Measurements from ENCODE around the gene PTK7. TPM values are rescaled to one million over a fixed set of nuclear protein-coding genes. Genes with fewer than 3 reads are reported as not detected.

PTK7 gene
- total RNA-seq, 2 experiments from 2014 or later: 13.0 to 18.5 TPM

- Histone ChIP-seq H3K36me3 (ENCODE audit: insufficient read depth, low read length) (peaks cover 20% of the 10 kb centered on the region; the same call in 1 of the 2 replicates), H2AFZ (ENCODE audit: low read length) (no peak overlapping the region), H3K9me3 (ENCODE audit: low read length) (no peaks in the 10 kb centered on the region), H3K9me2 (ENCODE audit: insufficient read depth, low read length) (no peaks in the 10 kb centered on the region), H3K79me2 (ENCODE audit: insufficient read depth, low read depth, low read length) (no peaks in the 10 kb centered on the region), H3K4me2 (ENCODE audit: low read length) (no peak overlapping the region), H3K4me1 (ENCODE audit: insufficient read depth, low read length, poor library complexity, severe bottlenecking) (no peaks in the 10 kb centered on the region), H3K27ac (ENCODE audit: low read depth, low read length, poor library complexity, severe bottlenecking) (no peak overlapping the region), H4K20me1 (ENCODE audit: insufficient read depth, low read length) (no peaks in the 10 kb centered on the region), H3K4me3 (ENCODE audit: low read depth, low read length, poor library complexity, severe bottlenecking) (no peak overlapping the region)
- intact Hi-C loops (cut with micrococcal nuclease; ENCODE audit: unreplicated experiment): no loop called here
- DNase-seq (ENCODE audit: low spot score): no peak
- ChIA-PET POLR2A (no interaction called here), CTCF (ENCODE audit: unreplicated experiment) (no interaction called here)
- TF ChIP-seq CTCF (conservative IDR thresholded peaks at IDR 0.05; ENCODE audit: low read length) (no peak), EZH2phosphoT487 (IDR thresholded peaks at IDR 0.05; ENCODE audit: borderline replicate concordance, low read depth, low read length) (no peak)
- BruUV-seq (replicated peaks): no TSS peak
Measured at GRCh38 chr6:43192911-43193310, 116.8 kb downstream of the PTK7 start.

GRCh38 chr6:43193929-43194328, 117.8 kb downstream of the PTK7 start:
- no peaks in the 10 kb centered on the region for H3K9me3 ChIP-seq (ENCODE audit: low read length)
- DNase-seq (ENCODE audit: low spot score): no peak

More at GRCh38 chr6:43193929-43194328, 117.8 kb downstream of the PTK7 start:
- Histone ChIP-seq H3K4me1 (ENCODE audit: insufficient read depth, low read length, poor library complexity, severe bottlenecking) (no peaks in the 10 kb centered on the region), H4K20me1 (ENCODE audit: insufficient read depth, low read length) (no peaks in the 10 kb centered on the region), H3K79me2 (ENCODE audit: insufficient read depth, low read depth, low read length) (no peaks in the 10 kb centered on the region), H3K4me2 (ENCODE audit: low read length) (no peak overlapping the region), H3K9me2 (ENCODE audit: insufficient read depth, low read length) (no peaks in the 10 kb centered on the region), H2AFZ (ENCODE audit: low read length) (no peak overlapping the region), H3K36me3 (ENCODE audit: insufficient read depth, low read length) (peaks cover 17% of the 10 kb centered on the region; the same call in 1 of the 2 replicates), H3K4me3 (ENCODE audit: low read depth, low read length, poor library complexity, severe bottlenecking) (no peak overlapping the region), H3K27ac (ENCODE audit: low read depth, low read length, poor library complexity, severe bottlenecking) (no peak overlapping the region)
- TF ChIP-seq EZH2phosphoT487 (IDR thresholded peaks at IDR 0.05; ENCODE audit: borderline replicate concordance, low read depth, low read length): no peak
- TF ChIP-seq CTCF (conservative IDR thresholded peaks at IDR 0.05; ENCODE audit: low read length): no peak
- intact Hi-C loops (cut with micrococcal nuclease; ENCODE audit: unreplicated experiment): no loop called here
- ChIA-PET CTCF (ENCODE audit: unreplicated experiment) (no interaction called here), POLR2A (interaction anchor here (0.7 kb wide), 1 partner anchor 78 kb away, joined by 8 read pairs; no protein-coding TSS in a partner anchor)
- BruUV-seq (replicated peaks): no TSS peak

Data from OCI-LY7 (cell line).